HG03520 (cell line): ENCODE measurements around the gene ELOB.
"Not testable (repeated sequence)": the region's sequence is repeated elsewhere in the genome, so short reads cannot be mapped to it uniquely, and the experiment has no call there.

Source experiments
- ATAC-seq: cut with Tn5 transposase; IDR thresholded peaks from one replicate; pipeline ENCODE4 v1.9.1; 2021; ENCODE audit warnings: mild to moderate bottlenecking, moderate library complexity; ENCODE audit not compliant: unreplicated experiment

The ELOB gene

GRCh38 chr16:2724816-2725348, 52.2 kb downstream of the ELOB start:
- ATAC-seq: no peak

- no peak for ATAC-seq
Observed at GRCh38 chr16:2724088-2724676, 52.9 kb downstream of the ELOB start.

GRCh38 chr16:2721634-2722173, 55.4 kb downstream of the ELOB start:
- ATAC-seq: not testable (repeated sequence)
